ENCODE results near the gene PCK1.

DNA sequence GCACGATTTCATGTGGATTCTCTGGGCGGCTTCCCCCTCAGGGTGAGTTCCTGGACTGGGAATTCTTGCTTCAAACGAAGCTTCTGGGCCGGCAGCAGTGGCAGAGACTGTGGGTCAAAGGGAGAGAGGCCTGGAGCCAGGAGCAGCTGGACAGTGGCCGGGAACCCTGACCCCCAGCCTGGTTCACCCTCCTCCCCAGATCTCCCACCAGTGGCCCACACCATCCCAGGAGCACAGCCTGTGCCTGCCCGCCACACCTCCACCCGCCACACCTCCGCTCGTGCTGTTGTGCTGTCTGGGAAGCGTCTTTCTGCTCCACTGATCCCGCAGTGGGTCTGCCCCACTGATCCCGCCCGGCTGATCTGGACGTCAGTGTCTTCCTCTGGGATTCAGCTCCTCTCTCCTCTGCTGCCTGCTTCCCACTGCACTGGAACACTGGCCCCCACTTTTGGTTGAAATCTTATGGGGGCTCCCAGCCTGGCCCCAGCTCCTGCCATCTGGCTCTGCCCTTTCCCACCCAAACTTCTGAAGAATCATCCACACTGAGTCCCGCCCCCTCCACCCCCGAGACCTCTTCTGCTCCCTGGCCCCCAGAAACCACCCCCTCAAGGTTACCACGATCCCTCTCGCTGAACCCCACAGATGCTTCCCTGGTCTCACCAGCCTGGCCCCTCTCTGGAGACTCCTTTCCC lies 49.5 kb downstream of the PCK1 start:
- TF ChIP-seq, protein P1, sequence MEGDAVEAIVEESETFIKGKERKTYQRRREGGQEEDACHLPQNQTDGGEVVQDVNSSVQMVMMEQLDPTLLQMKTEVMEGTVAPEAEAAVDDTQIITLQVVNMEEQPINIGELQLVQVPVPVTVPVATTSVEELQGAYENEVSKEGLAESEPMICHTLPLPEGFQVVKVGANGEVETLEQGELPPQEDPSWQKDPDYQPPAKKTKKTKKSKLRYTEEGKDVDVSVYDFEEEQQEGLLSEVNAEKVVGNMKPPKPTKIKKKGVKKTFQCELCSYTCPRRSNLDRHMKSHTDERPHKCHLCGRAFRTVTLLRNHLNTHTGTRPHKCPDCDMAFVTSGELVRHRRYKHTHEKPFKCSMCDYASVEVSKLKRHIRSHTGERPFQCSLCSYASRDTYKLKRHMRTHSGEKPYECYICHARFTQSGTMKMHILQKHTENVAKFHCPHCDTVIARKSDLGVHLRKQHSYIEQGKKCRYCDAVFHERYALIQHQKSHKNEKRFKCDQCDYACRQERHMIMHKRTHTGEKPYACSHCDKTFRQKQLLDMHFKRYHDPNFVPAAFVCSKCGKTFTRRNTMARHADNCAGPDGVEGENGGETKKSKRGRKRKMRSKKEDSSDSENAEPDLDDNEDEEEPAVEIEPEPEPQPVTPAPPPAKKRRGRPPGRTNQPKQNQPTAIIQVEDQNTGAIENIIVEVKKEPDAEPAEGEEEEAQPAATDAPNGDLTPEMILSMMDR (IDR thresholded peaks at IDR 0.05) = no peak
- TF ChIP-seq SIN3A (IDR thresholded peaks at IDR 0.05; ENCODE audit: borderline replicate concordance, insufficient read depth, low read depth, low read length) (no peak), TCF7L2 (IDR thresholded peaks at IDR 0.05; ENCODE audit: low read depth, low read length) (no peak), POLR2AphosphoS5 (IDR thresholded peaks at IDR 0.05; ENCODE audit: low read depth, low read length) (no peak)
- TF ChIP-seq, protein P2, sequence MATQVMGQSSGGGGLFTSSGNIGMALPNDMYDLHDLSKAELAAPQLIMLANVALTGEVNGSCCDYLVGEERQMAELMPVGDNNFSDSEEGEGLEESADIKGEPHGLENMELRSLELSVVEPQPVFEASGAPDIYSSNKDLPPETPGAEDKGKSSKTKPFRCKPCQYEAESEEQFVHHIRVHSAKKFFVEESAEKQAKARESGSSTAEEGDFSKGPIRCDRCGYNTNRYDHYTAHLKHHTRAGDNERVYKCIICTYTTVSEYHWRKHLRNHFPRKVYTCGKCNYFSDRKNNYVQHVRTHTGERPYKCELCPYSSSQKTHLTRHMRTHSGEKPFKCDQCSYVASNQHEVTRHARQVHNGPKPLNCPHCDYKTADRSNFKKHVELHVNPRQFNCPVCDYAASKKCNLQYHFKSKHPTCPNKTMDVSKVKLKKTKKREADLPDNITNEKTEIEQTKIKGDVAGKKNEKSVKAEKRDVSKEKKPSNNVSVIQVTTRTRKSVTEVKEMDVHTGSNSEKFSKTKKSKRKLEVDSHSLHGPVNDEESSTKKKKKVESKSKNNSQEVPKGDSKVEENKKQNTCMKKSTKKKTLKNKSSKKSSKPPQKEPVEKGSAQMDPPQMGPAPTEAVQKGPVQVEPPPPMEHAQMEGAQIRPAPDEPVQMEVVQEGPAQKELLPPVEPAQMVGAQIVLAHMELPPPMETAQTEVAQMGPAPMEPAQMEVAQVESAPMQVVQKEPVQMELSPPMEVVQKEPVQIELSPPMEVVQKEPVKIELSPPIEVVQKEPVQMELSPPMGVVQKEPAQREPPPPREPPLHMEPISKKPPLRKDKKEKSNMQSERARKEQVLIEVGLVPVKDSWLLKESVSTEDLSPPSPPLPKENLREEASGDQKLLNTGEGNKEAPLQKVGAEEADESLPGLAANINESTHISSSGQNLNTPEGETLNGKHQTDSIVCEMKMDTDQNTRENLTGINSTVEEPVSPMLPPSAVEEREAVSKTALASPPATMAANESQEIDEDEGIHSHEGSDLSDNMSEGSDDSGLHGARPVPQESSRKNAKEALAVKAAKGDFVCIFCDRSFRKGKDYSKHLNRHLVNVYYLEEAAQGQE (IDR thresholded peaks at IDR 0.05; ENCODE audit: insufficient read depth in 1 of 2, low read depth in 2 of 2, low read length in 1 of 2) = no peak

All from Panc1 (cell line).